Mesothelial cell of epicardium (in vitro differentiated cells): ENCODE data around the gene CHD1L. TPM values are rescaled to one million over a fixed set of nuclear protein-coding genes. Genes with fewer than 3 reads are reported as not detected.

ENCODE experiments used
- DNase-seq, 2 experiments: peaks; one replicate each; pipeline ENCODE4 v3.0.0; 2021; ENCODE audit warnings: low spot score in 2 of 2; ENCODE audit not compliant: unreplicated experiment in 2 of 2
- H3K27ac Mint-ChIP-seq: 2 replicates; pipeline ENCODE4 v1.8.0; 2021; ENCODE audit warnings: mixed read lengths
- H3K27me3 Mint-ChIP-seq: 2 replicates; pipeline ENCODE4 v1.8.0; 2021; ENCODE audit warnings: low read depth, mixed read lengths
- H3K36me3 Mint-ChIP-seq: 2 replicates; pipeline ENCODE4 v1.8.0; 2021; ENCODE audit warnings: mixed read lengths
- H3K4me1 Mint-ChIP-seq: 2 replicates; pipeline ENCODE4 v1.8.0; 2021; ENCODE audit warnings: mixed read lengths
- H3K4me3 Mint-ChIP-seq: 2 replicates; pipeline ENCODE4 v1.8.0; 2021; ENCODE audit warnings: mild to moderate bottlenecking, moderate library complexity, mixed read lengths
- H3K9me3 Mint-ChIP-seq: 2 replicates; pipeline ENCODE4 v1.8.0; 2021; ENCODE audit warnings: mixed read lengths
- total RNA-seq: library from RNA; stranded (reverse); gene quantifications from 3 replicates; pipeline ENCODE4 v1.2.1, GENCODE V29; 2021
- TF ChIP-seq, protein P1 (sequence below): fragments of 200-600 bp; sonication (generic); IDR thresholded peaks from one replicate; pipeline ENCODE4 v1.5.0; 2021; ENCODE audit warnings: antibody characterized with exemption; ENCODE audit not compliant: unreplicated experiment

Gene CHD1L
- total RNA-seq, 1 donor from 2014 or later = 67.5 TPM

- TF ChIP-seq, protein P1, sequence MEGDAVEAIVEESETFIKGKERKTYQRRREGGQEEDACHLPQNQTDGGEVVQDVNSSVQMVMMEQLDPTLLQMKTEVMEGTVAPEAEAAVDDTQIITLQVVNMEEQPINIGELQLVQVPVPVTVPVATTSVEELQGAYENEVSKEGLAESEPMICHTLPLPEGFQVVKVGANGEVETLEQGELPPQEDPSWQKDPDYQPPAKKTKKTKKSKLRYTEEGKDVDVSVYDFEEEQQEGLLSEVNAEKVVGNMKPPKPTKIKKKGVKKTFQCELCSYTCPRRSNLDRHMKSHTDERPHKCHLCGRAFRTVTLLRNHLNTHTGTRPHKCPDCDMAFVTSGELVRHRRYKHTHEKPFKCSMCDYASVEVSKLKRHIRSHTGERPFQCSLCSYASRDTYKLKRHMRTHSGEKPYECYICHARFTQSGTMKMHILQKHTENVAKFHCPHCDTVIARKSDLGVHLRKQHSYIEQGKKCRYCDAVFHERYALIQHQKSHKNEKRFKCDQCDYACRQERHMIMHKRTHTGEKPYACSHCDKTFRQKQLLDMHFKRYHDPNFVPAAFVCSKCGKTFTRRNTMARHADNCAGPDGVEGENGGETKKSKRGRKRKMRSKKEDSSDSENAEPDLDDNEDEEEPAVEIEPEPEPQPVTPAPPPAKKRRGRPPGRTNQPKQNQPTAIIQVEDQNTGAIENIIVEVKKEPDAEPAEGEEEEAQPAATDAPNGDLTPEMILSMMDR = no peak
- Mint-ChIP-seq H3K27me3 (no peaks in the 10 kb centered on the region), H3K4me1 (no peaks in the 10 kb centered on the region), H3K9me3 (no peaks in the 10 kb centered on the region), H3K4me3 (no peak overlapping the region), H3K36me3 (peaks cover 56% of the 10 kb centered on the region), H3K27ac (no peak overlapping the region)
- no peak for DNase-seq
Measured at GRCh38 chr1:147264158-147264768, 21.8 kb downstream of the CHD1L start.

DNA sequence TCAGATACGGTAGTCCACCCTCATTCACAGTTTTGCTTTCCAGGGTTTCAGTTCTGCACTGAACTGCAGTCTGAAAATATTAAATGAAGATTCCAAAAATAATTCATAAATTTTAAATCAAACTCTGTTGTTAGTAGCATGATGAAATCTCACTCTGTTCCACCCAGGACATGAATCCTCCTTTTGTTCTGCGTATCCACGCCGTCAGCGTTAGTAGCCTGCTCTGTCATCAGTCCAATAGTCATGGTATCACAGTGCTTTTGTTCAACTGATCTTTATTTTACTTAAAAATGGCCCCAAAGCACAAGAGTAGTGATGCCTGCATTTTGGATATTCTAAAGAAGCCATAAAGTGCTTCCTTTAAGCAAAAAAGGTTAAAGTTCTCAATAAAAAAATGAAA is 23.9 kb downstream of the CHD1L start:
- no peaks in the 10 kb centered on the region for H3K4me1 Mint-ChIP-seq
- TF ChIP-seq, protein P1 = no peak
- no peak for DNase-seq
- H3K27me3 Mint-ChIP-seq = no peaks in the 10 kb centered on the region
- H3K4me3 Mint-ChIP-seq = no peak overlapping the region
- no peaks in the 10 kb centered on the region for H3K9me3 Mint-ChIP-seq
- H3K27ac Mint-ChIP-seq = no peak overlapping the region
- H3K36me3 Mint-ChIP-seq = peaks cover 44% of the 10 kb centered on the region

DNA sequence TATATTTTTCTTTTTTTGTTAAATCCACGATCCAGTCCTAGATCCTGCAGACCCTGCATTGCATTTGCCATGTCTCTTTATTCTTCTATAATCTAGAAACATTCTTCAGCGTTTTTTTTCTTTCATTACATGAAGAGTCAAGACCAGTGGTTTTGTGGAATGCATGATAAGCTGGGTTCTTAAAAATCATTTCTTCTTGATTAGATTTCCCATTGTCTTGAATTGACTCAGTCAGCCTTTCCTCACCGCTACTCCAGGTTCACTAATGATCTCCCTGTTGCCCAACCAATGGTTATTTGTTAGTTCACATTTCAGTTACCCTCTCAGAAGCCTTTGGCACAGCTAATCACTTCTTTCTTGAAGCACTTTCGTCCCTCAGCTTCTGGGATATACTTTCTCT is 25.2 kb downstream of the CHD1L start:
- H3K27ac Mint-ChIP-seq = no peak overlapping the region
- H3K4me1 Mint-ChIP-seq = no peaks in the 10 kb centered on the region
- DNase-seq = no peak
- no peaks in the 10 kb centered on the region for H3K9me3 Mint-ChIP-seq
- no peaks in the 10 kb centered on the region for H3K27me3 Mint-ChIP-seq
- no peak overlapping the region for H3K4me3 Mint-ChIP-seq
- H3K36me3 Mint-ChIP-seq = peaks cover 38% of the 10 kb centered on the region
- TF ChIP-seq, protein P1 = no peak

DNA sequence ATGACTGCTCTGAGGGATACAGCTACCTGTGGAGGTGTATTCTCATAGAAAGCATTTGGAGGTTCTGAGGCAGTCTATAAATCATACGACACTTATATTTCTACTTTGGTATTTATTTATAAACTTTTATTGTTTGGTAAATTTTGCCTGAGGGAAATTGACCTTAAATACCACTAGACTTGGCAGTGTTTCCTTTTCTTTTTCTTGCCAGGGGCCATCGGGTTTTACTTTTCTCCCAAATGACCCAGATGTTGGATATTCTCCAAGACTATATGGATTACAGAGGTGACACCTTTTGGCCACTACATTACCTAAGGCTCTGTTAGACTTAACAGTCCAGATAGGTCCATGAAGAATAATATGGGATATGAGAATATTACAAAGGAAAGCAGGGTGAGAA is 28.2 kb downstream of the CHD1L start:
- H3K27me3 Mint-ChIP-seq = no peaks in the 10 kb centered on the region
- TF ChIP-seq, protein P1 = no peak
- no peaks in the 10 kb centered on the region for H3K9me3 Mint-ChIP-seq
- DNase-seq = no peak
- peaks cover 30% of the 10 kb centered on the region for H3K36me3 Mint-ChIP-seq
- H3K27ac Mint-ChIP-seq = no peak overlapping the region
- H3K4me3 Mint-ChIP-seq = no peak overlapping the region
- H3K4me1 Mint-ChIP-seq = peaks cover 7% of the 10 kb centered on the region

GRCh38 chr1:147272042-147272441 is 29.6 kb downstream of the CHD1L start:
- no peak for DNase-seq
- Mint-ChIP-seq H3K4me3 (no peak overlapping the region), H3K27ac (no peak overlapping the region), H3K27me3 (no peaks in the 10 kb centered on the region), H3K36me3 (peaks cover 28% of the 10 kb centered on the region), H3K4me1 (peaks cover 7% of the 10 kb centered on the region), H3K9me3 (no peaks in the 10 kb centered on the region)
- TF ChIP-seq, protein P1 = no peak
